Measurements from ENCODE around the gene NTF4.

The NTF4 gene, protein sequence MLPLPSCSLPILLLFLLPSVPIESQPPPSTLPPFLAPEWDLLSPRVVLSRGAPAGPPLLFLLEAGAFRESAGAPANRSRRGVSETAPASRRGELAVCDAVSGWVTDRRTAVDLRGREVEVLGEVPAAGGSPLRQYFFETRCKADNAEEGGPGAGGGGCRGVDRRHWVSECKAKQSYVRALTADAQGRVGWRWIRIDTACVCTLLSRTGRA

DNA sequence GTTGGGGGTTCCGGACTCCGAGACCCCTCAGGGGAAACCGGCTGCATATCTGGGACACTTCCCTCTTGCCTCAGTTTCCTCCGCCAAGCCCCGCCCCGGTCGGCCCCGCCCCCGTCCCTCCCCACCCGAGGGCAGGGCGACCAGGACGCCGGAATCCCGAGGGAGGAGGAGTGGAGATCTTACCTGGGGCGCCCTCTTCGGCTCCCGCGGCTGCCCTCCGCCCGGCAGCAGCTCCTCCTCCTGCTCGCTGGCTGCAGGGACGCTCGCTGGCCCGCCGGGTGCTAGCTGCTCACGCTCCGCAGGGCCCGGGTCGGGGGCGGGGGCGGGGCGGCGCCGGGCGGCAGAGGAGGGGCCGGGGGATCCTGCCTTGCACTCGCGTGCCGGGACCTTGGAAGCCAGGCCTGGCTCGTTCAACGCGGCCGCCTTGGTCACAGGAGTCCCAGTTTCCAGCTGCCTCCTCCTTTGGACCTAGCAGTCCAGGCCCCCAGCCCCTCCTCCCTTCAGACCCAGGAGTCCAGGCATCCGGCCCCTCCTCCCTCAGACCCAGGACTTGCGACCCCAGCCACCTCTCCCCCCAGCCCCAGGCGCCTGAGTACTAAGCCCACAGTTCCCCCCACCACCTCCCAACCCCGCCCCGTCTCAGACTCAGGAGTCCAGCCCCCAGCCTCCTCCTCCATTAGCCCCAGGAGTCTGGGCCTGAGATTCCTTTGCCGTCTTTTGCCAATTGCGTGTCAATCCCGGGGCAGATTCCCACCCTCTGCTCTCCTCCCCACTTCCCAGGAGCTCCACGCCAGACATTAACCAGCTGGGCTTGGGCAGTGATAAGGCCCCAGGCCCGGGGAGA lies at the start of gene NTF4:
NTF4 (minus strand) TSS at position 51 of the 844 bp plus-strand sequence. CDS start 2,821 bp downstream, outside the sequence.
- Mint-ChIP-seq H3K27ac (no peak within 1 kb of the TSS), H3K36me3 (no peaks in the 10 kb centered on the region), H3K4me1 (ENCODE audit: low read depth) (no peaks in the 10 kb centered on the region), H3K27me3 (peaks cover 31% of the 10 kb centered on the region), H3K9me3 (ENCODE audit: low read depth) (no peaks in the 10 kb centered on the region), H3K4me3 (no peak within 1 kb of the TSS)

DNA sequence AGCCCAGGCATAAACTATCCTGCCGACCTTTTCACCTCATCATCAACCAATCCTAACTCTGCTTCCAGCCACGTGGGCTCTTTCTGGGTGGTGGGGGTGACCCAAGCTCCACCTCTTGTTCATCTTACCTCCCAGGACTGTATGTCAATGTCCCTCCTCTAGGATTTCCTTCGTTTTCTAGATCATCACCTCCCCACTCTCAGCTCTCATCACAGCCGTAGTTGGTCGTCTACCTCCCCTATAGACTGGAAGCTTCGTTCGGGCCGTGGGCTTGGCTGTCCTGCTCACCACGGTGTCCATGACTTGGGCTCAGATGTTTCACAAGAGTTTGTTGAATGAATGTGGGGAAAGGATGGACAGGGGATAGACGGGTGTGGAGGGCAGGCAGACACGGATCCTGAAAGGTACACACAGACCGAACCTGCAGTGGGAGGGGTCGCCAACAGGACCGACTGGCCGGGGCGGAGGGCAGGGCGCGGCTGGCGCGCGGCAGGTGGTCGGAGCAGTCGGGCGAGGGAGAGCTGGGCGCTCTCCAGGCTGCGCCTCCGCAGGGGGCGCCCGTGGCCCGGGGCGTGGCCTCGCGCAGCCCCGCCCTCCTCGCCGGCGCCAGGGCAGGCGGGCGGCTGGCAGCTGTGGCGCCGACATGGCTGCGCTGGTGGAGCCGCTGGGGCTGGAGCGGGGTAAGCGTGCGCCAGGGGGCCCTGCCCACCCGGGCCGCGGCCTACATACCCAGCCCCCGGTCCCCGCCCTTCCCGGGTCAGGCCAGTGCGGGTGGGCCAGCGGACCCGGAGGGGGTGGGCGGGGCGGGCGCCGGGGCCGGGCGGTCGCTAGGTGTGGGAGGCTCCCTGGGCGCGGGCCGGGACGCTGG lies 49.4 kb upstream of the NTF4 start, which contains the start of gene LIN7B:
LIN7B (plus strand) TSS at position 609 of the 868 bp plus-strand sequence; CDS start at position 644, 35 bp downstream.
- peak within 1 kb of the TSS; percentile 89 for H3K4me3 Mint-ChIP-seq
- H3K27ac Mint-ChIP-seq: peak within 1 kb of the TSS; percentile 31
- H3K27me3 Mint-ChIP-seq: no peaks in the 10 kb centered on the region
- no peaks in the 10 kb centered on the region for H3K36me3 Mint-ChIP-seq
- no peaks in the 10 kb centered on the region for H3K9me3 Mint-ChIP-seq (ENCODE audit: low read depth)
- H3K4me1 Mint-ChIP-seq (ENCODE audit: low read depth): peaks cover 29% of the 10 kb centered on the region

DNA sequence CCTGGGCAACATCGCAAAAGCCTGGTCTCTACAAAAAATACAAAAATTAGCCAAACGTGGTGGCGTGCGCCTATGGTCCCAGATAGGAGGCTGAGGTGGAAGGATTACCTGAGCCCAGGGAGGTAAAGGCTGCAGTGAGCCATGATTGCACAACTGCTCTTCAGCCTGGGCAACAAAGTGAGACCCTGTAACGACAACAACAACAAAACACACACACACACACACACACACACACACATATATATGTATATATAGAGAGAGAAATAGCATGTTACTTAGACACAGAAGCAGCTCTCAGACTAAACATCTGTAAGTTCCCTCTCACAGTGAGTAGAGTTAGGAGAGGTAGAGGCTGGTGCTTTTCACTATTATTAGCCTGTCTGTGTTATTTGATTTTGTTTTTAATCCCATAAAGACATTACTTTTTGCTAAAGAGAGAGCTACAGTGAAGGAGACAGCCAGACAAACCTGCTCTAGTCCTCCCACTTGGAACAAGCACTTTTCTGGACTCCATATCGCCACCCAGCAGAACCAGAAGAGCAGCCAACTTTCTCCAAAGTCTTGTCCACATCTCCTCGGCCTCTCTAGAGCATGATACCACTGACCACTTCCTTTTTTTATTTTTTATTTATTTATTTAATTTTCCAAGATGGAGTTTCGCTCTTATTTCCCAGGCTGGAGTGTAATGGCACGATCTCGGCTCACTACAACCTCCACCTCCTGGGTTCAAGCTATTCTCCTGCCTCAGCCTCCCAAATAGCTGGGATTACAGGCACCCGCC lies 46.8 kb upstream of the NTF4 start:
- Mint-ChIP-seq H3K4me1 (ENCODE audit: low read depth) (peaks cover 19% of the 10 kb centered on the region), H3K27ac (no peak overlapping the region), H3K9me3 (ENCODE audit: low read depth) (no peaks in the 10 kb centered on the region), H3K4me3 (peak overlapping the region; percentile 35), H3K27me3 (no peaks in the 10 kb centered on the region), H3K36me3 (peaks cover 3% of the 10 kb centered on the region)

DNA sequence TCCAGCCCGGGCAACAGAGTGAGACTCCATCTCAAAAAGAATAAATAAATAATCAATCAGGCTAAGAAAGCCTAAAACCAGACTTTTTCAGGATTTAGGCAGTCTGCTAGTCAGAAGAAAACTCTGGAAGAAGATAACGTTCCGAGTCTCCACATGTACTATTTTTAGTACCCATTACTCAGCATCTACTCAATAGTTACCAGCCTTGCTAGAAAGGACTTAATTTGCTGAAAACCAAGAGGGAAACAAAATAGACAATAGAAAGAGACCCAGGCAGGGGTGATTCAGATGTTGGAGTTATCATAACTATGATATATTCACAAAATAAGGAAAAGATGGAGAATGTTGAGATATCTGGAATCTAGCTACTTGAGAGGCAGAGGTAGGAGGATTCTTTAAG lies 45.9 kb upstream of the NTF4 start:
- H3K9me3 Mint-ChIP-seq (ENCODE audit: low read depth): no peaks in the 10 kb centered on the region
- H3K4me1 Mint-ChIP-seq (ENCODE audit: low read depth): peaks cover 17% of the 10 kb centered on the region
- no peak overlapping the region for H3K4me3 Mint-ChIP-seq
- no peaks in the 10 kb centered on the region for H3K27me3 Mint-ChIP-seq
- peaks cover 3% of the 10 kb centered on the region for H3K36me3 Mint-ChIP-seq
- no peak overlapping the region for H3K27ac Mint-ChIP-seq

DNA sequence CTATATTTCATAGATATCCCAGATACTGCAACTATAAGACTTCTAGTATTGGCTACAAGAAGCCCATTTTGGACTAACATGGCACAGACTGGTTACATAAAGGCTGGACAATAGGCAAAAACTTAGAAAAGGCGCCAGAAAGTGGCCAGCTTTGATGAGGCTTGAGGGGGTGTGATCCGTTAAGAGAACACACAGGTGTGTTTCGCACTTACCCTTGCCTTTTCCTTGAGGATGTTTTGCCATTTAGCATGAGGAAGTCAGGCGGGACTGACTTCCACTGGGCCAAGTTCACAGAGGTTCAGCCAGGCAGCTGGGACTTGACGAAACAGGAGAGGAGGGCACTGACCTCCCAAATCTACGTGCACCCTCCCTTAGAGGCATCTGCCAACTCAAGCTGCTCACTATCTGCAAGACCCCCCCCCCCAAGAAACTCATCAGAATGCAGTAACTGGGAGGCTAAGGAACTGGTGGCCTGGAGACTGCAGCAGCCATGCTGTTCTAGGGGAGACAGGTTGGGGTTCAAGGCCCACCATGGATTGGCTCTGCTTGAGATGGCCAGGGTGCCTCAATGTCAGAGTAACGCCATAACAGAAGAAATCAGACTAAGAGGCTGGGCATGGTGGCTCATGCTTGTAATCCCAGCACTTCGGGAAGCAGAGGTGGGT lies 45.1 kb upstream of the NTF4 start:
- H3K9me3 Mint-ChIP-seq (ENCODE audit: low read depth): no peaks in the 10 kb centered on the region
- no peaks in the 10 kb centered on the region for H3K27me3 Mint-ChIP-seq
- no peak overlapping the region for H3K27ac Mint-ChIP-seq
- H3K36me3 Mint-ChIP-seq: peaks cover 3% of the 10 kb centered on the region
- no peak overlapping the region for H3K4me3 Mint-ChIP-seq
- peaks cover 14% of the 10 kb centered on the region for H3K4me1 Mint-ChIP-seq (ENCODE audit: low read depth)

DNA sequence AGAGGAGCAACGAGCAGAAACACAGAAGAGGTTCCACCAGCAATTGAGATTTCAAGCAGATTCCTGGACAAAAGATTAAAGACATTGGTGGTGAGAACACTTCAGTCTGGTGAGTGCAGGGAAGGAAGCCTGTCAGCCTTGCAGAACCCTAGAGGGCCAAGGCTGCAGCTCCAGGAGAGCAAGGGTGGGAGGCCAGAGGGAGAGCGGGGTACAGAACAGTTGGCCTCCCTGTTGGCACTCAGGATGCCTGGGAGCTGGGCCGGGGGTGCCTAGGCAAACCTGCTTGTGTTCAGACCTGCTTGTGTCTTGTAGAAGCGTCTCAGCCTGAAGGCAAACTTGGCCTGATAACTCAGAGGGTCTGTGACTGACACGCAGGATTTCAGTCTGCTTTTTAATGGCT lies 44.4 kb upstream of the NTF4 start:
- H3K27ac Mint-ChIP-seq: peak overlapping the region; percentile 46

DNA sequence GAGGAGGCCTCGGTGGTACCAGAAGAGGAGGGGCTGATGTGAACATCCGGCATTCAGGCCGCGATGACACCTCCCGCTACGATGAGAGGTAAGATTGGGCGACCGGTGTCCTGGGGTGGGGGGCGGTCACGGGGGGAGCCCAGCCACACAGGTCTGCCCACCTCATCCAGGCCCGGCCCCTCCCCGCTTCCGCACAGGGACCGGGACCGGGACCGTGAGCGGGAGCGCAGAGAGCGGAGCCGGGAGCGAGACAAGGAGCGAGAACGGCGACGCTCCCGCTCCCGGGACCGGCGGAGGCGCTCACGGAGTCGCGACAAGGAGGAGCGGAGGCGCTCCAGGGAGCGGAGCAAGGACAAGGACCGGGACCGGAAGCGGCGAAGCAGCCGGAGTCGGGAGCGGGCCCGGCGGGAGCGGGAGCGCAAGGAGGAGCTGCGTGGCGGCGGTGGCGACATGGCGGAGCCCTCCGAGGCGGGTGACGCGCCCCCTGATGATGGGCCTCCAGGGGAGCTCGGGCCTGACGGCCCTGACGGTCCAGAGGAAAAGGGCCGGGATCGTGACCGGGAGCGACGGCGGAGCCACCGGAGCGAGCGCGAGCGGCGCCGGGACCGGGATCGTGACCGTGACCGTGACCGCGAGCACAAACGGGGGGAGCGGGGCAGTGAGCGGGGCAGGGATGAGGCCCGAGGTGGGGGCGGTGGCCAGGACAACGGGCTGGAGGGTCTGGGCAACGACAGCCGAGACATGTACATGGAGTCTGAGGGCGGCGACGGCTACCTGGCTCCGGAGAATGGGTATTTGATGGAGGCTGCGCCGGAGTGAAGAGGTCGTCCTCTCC lies 43.2 kb upstream of the NTF4 start:
- no peaks in the 10 kb centered on the region for H3K9me3 Mint-ChIP-seq (ENCODE audit: low read depth)
- peaks cover 3% of the 10 kb centered on the region for H3K36me3 Mint-ChIP-seq
- H3K4me1 Mint-ChIP-seq (ENCODE audit: low read depth): peaks cover 5% of the 10 kb centered on the region
- H3K27ac Mint-ChIP-seq: no peak overlapping the region
- no peaks in the 10 kb centered on the region for H3K27me3 Mint-ChIP-seq
- H3K4me3 Mint-ChIP-seq: no peak overlapping the region

More for the DNA sequence above, 44.4 kb upstream of the NTF4 start:
- Mint-ChIP-seq H3K9me3 (ENCODE audit: low read depth) (no peaks in the 10 kb centered on the region), H3K27me3 (no peaks in the 10 kb centered on the region), H3K4me1 (ENCODE audit: low read depth) (peaks cover 14% of the 10 kb centered on the region), H3K36me3 (peaks cover 3% of the 10 kb centered on the region), H3K4me3 (no peak overlapping the region)

DNA sequence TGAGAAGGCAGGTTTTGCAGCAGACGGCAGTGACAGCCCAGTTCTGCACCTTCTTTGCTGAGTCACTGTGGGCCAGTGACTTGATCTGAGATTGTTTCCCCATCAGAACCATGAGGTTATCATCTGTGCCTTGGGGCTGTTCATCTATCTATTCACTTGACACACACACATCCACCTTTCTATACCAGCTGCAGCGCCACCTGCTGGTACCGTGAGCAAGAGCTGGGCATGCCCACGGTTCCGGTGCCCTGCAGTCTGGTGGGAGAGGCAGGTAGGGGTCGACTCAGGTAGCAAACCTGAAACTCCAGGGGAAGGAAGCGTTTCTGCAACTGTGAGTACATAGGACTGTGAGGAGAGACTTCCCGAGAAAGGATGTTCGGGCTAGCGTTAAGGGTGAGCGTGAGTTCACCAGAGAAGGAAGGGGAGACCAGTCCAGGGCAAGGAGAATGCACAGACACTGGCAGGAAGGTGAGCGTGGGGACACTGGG lies 42.1 kb upstream of the NTF4 start:
- Mint-ChIP-seq H3K4me1 (ENCODE audit: low read depth) (peaks cover 5% of the 10 kb centered on the region), H3K27ac (peak overlapping the region; percentile 75), H3K9me3 (ENCODE audit: low read depth) (no peaks in the 10 kb centered on the region), H3K27me3 (no peaks in the 10 kb centered on the region), H3K36me3 (peaks cover 3% of the 10 kb centered on the region), H3K4me3 (peak overlapping the region; percentile 38)

DNA sequence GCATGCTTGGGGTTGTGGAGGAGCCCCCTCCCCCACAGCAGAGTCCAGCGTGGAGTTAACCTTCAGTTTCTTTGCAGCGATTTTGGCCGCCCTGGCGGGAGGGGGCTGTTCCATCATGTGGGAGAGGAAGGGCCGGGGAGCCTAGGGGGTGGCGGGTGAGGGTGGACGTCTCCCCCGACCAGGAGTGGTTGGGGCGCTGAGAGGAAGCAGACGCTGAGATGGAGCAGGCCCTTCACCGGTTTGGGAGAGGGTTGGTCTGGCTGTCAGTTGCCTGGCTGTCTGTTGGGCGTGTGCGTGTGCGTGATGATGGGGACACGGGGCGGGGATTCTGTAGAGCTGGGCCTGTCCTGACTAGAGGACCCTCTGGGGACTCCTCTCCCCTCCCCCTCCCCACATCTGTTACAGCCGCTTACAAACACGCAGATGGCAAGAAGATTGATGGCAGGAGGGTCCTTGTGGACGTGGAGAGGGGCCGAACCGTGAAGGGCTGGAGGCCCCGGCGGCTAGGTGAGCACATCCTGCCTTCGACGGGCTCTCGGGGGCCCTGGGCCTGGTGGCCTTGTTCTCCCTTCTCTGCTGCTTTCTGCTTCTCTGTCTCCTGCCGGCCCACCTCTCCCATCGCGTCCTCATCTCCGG lies 39.7 kb upstream of the NTF4 start:
- H3K36me3 Mint-ChIP-seq: peaks cover 8% of the 10 kb centered on the region
- no peak overlapping the region for H3K4me3 Mint-ChIP-seq
- H3K4me1 Mint-ChIP-seq (ENCODE audit: low read depth): peaks cover 5% of the 10 kb centered on the region
- no peaks in the 10 kb centered on the region for H3K9me3 Mint-ChIP-seq (ENCODE audit: low read depth)
- H3K27ac Mint-ChIP-seq: no peak overlapping the region
- no peaks in the 10 kb centered on the region for H3K27me3 Mint-ChIP-seq

DNA sequence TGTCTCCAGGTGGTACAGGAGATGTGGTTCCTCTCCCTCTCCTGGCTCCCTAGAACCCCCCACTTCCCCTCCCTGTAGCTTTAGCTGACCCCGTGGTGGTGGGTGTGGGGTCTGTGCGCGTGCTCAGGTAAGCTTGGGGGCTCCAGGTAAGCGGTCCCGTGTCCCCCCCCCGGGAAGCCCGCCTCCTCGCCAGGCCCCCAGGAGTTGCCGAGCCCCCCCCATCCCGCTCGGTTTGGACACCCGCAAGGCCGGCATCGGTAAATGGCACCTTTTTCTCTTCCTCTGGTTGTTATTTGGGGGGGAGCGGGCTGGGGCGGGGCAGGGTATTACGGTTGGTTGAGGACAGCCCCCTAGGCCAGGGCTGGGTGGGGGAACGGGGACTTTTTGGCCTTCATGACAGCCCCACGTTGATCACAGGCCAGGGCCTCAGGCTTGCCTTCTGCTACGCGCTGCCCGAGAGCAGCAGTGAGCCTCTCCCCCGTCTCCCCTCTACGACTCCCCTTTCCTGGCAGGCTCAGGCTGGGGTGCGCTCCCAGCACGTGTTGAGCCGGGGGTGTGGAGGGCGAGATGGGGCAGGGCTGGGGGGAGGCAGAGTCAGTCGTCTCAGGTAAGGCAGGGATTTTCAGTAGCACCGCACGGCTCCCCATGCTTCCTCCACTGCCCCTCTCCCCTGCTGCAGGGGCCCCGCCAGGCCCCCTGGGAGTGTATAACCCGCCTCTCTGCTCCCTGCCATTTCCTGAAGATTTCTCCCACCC lies 38.9 kb upstream of the NTF4 start:
- Mint-ChIP-seq H3K36me3 (peaks cover 8% of the 10 kb centered on the region), H3K27me3 (no peaks in the 10 kb centered on the region), H3K27ac (no peak overlapping the region), H3K4me1 (ENCODE audit: low read depth) (peaks cover 5% of the 10 kb centered on the region), H3K4me3 (no peak overlapping the region), H3K9me3 (ENCODE audit: low read depth) (no peaks in the 10 kb centered on the region)

DNA sequence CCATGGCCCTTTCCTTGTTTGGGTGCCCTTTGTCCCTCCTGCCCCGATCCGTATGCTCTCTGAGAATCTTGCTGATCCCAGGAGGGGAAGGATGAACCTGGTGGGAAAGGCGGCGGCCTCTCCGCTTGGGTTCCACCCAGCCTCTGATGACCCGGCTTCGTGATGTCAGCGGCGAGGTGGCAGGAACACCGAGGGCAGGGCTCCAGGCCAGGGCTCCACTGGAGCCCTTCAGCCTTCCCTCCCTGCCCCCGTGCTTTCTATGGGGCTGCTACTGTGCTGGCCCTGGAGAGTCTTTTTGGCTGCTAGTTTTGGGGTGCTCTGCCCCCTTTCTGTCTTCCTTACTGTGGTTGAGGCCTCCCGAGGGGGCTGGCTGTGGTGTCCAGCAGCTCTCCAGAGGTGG lies 37.7 kb upstream of the NTF4 start:
- Mint-ChIP-seq H3K4me1 (ENCODE audit: low read depth) (peaks cover 5% of the 10 kb centered on the region), H3K27me3 (no peaks in the 10 kb centered on the region), H3K36me3 (peaks cover 8% of the 10 kb centered on the region), H3K4me3 (no peak overlapping the region), H3K27ac (no peak overlapping the region), H3K9me3 (ENCODE audit: low read depth) (no peaks in the 10 kb centered on the region)

DNA sequence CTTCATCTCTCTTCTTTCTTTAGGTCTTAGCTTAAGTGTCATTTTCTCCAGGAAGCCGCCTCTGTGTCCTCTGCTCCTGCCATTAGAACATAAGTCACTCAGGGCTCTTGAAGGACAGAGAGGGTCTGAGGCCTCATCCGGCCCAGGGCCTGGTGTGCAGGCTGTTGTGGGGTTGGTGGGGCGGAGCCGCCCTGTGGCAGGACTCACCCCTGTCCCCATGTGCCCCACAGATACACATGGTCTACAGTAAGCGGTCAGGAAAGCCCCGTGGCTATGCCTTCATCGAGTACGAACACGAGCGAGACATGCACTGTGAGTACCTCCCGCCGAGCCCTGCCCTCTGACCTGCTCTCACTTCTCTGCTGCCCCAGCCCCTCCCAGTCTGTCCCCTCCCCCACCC lies 36.5 kb upstream of the NTF4 start:
- H3K4me1 Mint-ChIP-seq (ENCODE audit: low read depth): no peaks in the 10 kb centered on the region
- peaks cover 5% of the 10 kb centered on the region for H3K36me3 Mint-ChIP-seq
- no peaks in the 10 kb centered on the region for H3K27me3 Mint-ChIP-seq
- no peaks in the 10 kb centered on the region for H3K9me3 Mint-ChIP-seq (ENCODE audit: low read depth)
- H3K27ac Mint-ChIP-seq: no peak overlapping the region
- no peak overlapping the region for H3K4me3 Mint-ChIP-seq

All from activated naive CD8-positive, alpha-beta T cell (primary cell).